SK-N-SH (cell line): ENCODE measurements around the gene POLE2. TPM values are rescaled to one million over a fixed set of nuclear protein-coding genes. Genes with fewer than 3 reads are reported as not detected.
"Not testable (repeated sequence)": the region's sequence is repeated elsewhere in the genome, so short reads cannot be mapped to it uniquely, and the experiment has no call there.

Experiments
- CTCF ChIA-PET: fragments of 300-600, 350-600 bp; formaldehyde crosslinking; extraction: SDS; loops from one replicate; lab custom pipeline; 2021; lab: Yijun Ruan, JAX
- POLR2A ChIA-PET: fragments of 350-600 bp; sonication (Branson Sonifier 250); formaldehyde crosslinking; extraction: SDS; loops from one replicate; lab custom pipeline; 2020; ENCODE audit warnings: antibody characterized with exemption, inconsistent platforms; lab: Yijun Ruan, JAX
- DNase-seq: peaks from one replicate; pipeline ENCODE4 v3.0.0; 2012
- H2AFZ ChIP-seq: fragments of 200-600 bp; sonication (generic); 2 replicates; pipeline ENCODE4 v1.8.1; 2016; ENCODE audit warnings: antibody characterized with exemption, mild to moderate bottlenecking, low read depth
- H3F3A ChIP-seq: fragments of 200-600 bp; sonication (generic); replicated peaks from 2 replicates; pipeline ENCODE3; 2016; ENCODE audit warnings: antibody characterized with exemption, mild to moderate bottlenecking; ENCODE audit not compliant: insufficient read depth
- H3K27ac ChIP-seq, 2 experiments: fragments of 200-500 bp in 1 of 2; fragments of 200-600 bp in 1 of 2; sonication (Bioruptor generic) in 1 of 2; sonication (generic), shearing (Covaris generic) in 1 of 2; 2 replicates each; pipeline versions ENCODE4 v1.5.1 to v1.6.1; 2014 to 2016; ENCODE audit warnings: low read depth in 2 of 2, inconsistent platforms in 1 of 2, low read length in 1 of 2, mild to moderate bottlenecking in 1 of 2, mixed read lengths in 1 of 2
- H3K27me3 ChIP-seq: fragments of 200-600 bp; sonication (generic), shearing (Covaris generic); 2 replicates; pipeline ENCODE4 v1.6.1; 2016; ENCODE audit warnings: mixed run types; ENCODE audit not compliant: insufficient read depth
- H3K36me3 ChIP-seq, 2 experiments: fragments of 200-500 bp in 1 of 2; fragments of 200-600 bp in 1 of 2; sonication (Bioruptor generic) in 1 of 2; sonication (generic) in 1 of 2; replicated peaks in 1 of 2; 2 replicates each; pipeline versions ENCODE3 to v1.5.1; 2014 to 2016; ENCODE audit warnings: low read length in 1 of 2, mild to moderate bottlenecking in 1 of 2; ENCODE audit not compliant: insufficient read depth in 2 of 2, control insufficient read depth in 1 of 2
- H3K4me1 ChIP-seq, 2 experiments: fragments of 200-500 bp in 1 of 2; fragments of 200-600 bp in 1 of 2; sonication (Bioruptor generic) in 1 of 2; sonication (generic), shearing (Covaris generic) in 1 of 2; 2 replicates each; pipeline versions ENCODE4 v1.5.1 to v1.6.1; 2014 to 2016; ENCODE audit warnings: low read depth in 1 of 2, low read length in 1 of 2, mixed run types in 1 of 2; ENCODE audit not compliant: insufficient read depth in 2 of 2, control insufficient read depth in 1 of 2
- H3K4me2 ChIP-seq: fragments of 200-600 bp; sonication (generic), shearing (Covaris generic); 2 replicates; pipeline ENCODE4 v1.6.1; 2017; ENCODE audit warnings: mixed run types
- H3K4me3 ChIP-seq, 2 experiments: fragments of 200-500 bp in 1 of 2; fragments of 200-600 bp in 1 of 2; sonication (Bioruptor generic) in 1 of 2; sonication (generic), shearing (Covaris generic) in 1 of 2; 2 replicates each; pipeline versions ENCODE4 v1.5.1 to v1.8.1; 2014 to 2016; ENCODE audit warnings: low read depth in 2 of 2, inconsistent platforms in 1 of 2, low read length in 1 of 2, mild to moderate bottlenecking in 1 of 2, mixed read lengths in 1 of 2, moderate library complexity in 1 of 2
- H3K79me2 ChIP-seq: fragments of 200-600 bp; sonication (generic); 2 replicates; pipeline ENCODE4 v1.8.1; 2017; ENCODE audit warnings: mild to moderate bottlenecking; ENCODE audit not compliant: insufficient read depth
- H3K9ac ChIP-seq: fragments of 200-600 bp; sonication (generic); 2 replicates; pipeline ENCODE4 v1.6.1; 2017; ENCODE audit warnings: mixed run types
- H3K9me2 ChIP-seq: fragments of 200-600 bp; sonication (generic); 2 replicates; pipeline ENCODE4 v1.6.1; 2017; ENCODE audit warnings: mixed run types
- H3K9me3 ChIP-seq: fragments of 200-600 bp; sonication (generic); 2 replicates; pipeline ENCODE4 v1.6.1; 2017; ENCODE audit warnings: mixed run types, mild to moderate bottlenecking, moderate library complexity
- H4K20me1 ChIP-seq: fragments of 200-600 bp; sonication (generic); 2 replicates; pipeline ENCODE4 v1.6.1; 2017; ENCODE audit warnings: mild to moderate bottlenecking, mixed run types; ENCODE audit not compliant: insufficient read depth
- EP300 ChIP-seq, 2 experiments: IDR thresholded peaks; 2 replicates each; pipeline versions ENCODE4 v1.4.0 to v1.6.1; 2012; ENCODE audit warnings: borderline replicate concordance in 1 of 2, low read depth in 1 of 2, low read length in 1 of 2
- EZH2phosphoT487 ChIP-seq: fragments of 200-600 bp; sonication (generic); IDR thresholded peaks from 2 replicates; pipeline ENCODE4 v1.6.1; 2017; ENCODE audit warnings: low read depth, mixed run types, mild to moderate bottlenecking, antibody characterized with exemption, moderate library complexity, borderline replicate concordance
- FOSL2 ChIP-seq: IDR thresholded peaks from 2 replicates; pipeline ENCODE4 v1.4.0; 2012; ENCODE audit warnings: low read depth, mild to moderate bottlenecking, moderate library complexity, borderline replicate concordance
- FOXJ3 ChIP-seq: sonication (generic); formaldehyde crosslinking; IDR thresholded peaks from 2 replicates; pipeline ENCODE4 v1.5.1; 2020; ENCODE audit warnings: mild to moderate bottlenecking, missing genetic modification reagents
- GATA2 ChIP-seq: sonication (generic); formaldehyde crosslinking; IDR thresholded peaks from 2 replicates; pipeline ENCODE4 v1.5.0; 2020; ENCODE audit warnings: mild to moderate bottlenecking, missing genetic modification reagents
- IRF3 ChIP-seq: fragments of 150-350 bp; IDR thresholded peaks from 2 replicates; pipeline ENCODE4 v1.6.1; 2016; ENCODE audit warnings: mild to moderate bottlenecking, low read depth, low read length
- NFIC ChIP-seq: IDR thresholded peaks from 2 replicates; pipeline ENCODE4 v1.4.0; 2012; ENCODE audit warnings: borderline replicate concordance
- REST ChIP-seq: IDR thresholded peaks from 2 replicates; pipeline ENCODE4 v1.6.1; 2012; ENCODE audit warnings: mild to moderate bottlenecking, low read depth, low read length, moderate library complexity
- RFX5 ChIP-seq: IDR thresholded peaks from 2 replicates; pipeline ENCODE4 v1.6.1; 2012; ENCODE audit warnings: mild to moderate bottlenecking, improper control_type of control experiment, low read length
- RXRA ChIP-seq: IDR thresholded peaks from 2 replicates; pipeline ENCODE4 v1.4.0; 2012; ENCODE audit warnings: low read depth, mild to moderate bottlenecking, borderline replicate concordance
- TAF1 ChIP-seq: IDR thresholded peaks from 2 replicates; pipeline ENCODE4 v1.6.1; 2012; ENCODE audit warnings: low read depth, mild to moderate bottlenecking, low read length, moderate library complexity, borderline replicate concordance
- TCF12 ChIP-seq: IDR thresholded peaks from 2 replicates; pipeline ENCODE4 v1.4.0; 2012
- USF1 ChIP-seq: IDR thresholded peaks from 2 replicates; pipeline ENCODE4 v1.4.0; 2012; ENCODE audit warnings: low read depth, borderline replicate concordance
- USF2 ChIP-seq: fragments of 150-350 bp; IDR thresholded peaks from 2 replicates; pipeline ENCODE4 v1.6.1; 2017; ENCODE audit warnings: antibody characterized with exemption, low read length, low read depth, borderline replicate concordance
- ZBTB33 ChIP-seq: IDR thresholded peaks from 2 replicates; pipeline ENCODE4 v1.4.0; 2012; ENCODE audit warnings: low read depth, borderline replicate concordance
- WGBS: methylation state at CpG from one replicate; pipeline ENCODE4 v1.1.6; 2017; ENCODE audit warnings: low lambda C conversion rate; 5-methylcytosine and 5-hydroxymethylcytosine counted together
- polyA plus RNA-seq, 3 experiments: library from polyadenylated mRNA; depleted of rRNA; stranded (reverse); fragments of >200 nt; gene quantifications; 2 replicates each; pipeline ENCODE4 v1.2.3, GENCODE V29; 2012

POLE2 gene
- polyA plus RNA-seq, 1 of the 3 experiments (the other 2 are of a cell fraction) = 8.5 TPM

- DNase-seq = no peak
- WGBS = 89% methylated on average over 5 of the region's 5 CpGs
- no peak overlapping the region for H2AFZ ChIP-seq
- H4K20me1 ChIP-seq = no peaks in the 10 kb centered on the region
- ChIA-PET CTCF (interaction anchor here (0.6 kb wide), 1 partner anchor 140 kb away, joined by 3 read pairs; no protein-coding TSS in a partner anchor), POLR2A (no interaction called here)
- H3K36me3 ChIP-seq = no peaks in the 10 kb centered on the region
- H3F3A ChIP-seq = no peaks in the 10 kb centered on the region
- no peak overlapping the region for H3K4me3 ChIP-seq
- H3K9me3 ChIP-seq = no peaks in the 10 kb centered on the region
- H3K9ac ChIP-seq = no peak overlapping the region
- TF ChIP-seq GATA2 (CRISPR knock-in tag) (no peak), REST (no peak), RFX5 (no peak), FOSL2 (no peak), EZH2phosphoT487 (no peak), USF2 (no peak), ZBTB33 (no peak), NFIC (no peak), IRF3 (no peak), TCF12 (no peak), USF1 (no peak), RXRA (no peak), TAF1 (no peak), EP300 (IDR thresholded peaks at IDR 0.05; ENCODE audit: borderline replicate concordance in 1 of 2, low read depth in 1 of 2, low read length in 1 of 2) (no peak), FOXJ3 (CRISPR knock-in tag) (no peak)
- H3K27ac ChIP-seq = no peak overlapping the region
- H3K79me2 ChIP-seq = no peaks in the 10 kb centered on the region
- no peaks in the 10 kb centered on the region for H3K27me3 ChIP-seq
- no peak overlapping the region for H3K4me2 ChIP-seq
- H3K9me2 ChIP-seq = no peaks in the 10 kb centered on the region
- no peaks in the 10 kb centered on the region for H3K4me1 ChIP-seq
Observed at GRCh38 chr14:49727171-49727570, 39.2 kb upstream of the POLE2 start.

- POLR2A ChIA-PET, H3K4me2 ChIP-seq, H3K27ac ChIP-seq, H3K9me2 ChIP-seq, H3K9me3 ChIP-seq, H3F3A ChIP-seq, H3K27me3 ChIP-seq, H4K20me1 ChIP-seq, H3K36me3 ChIP-seq, CTCF ChIA-PET, H3K9ac ChIP-seq, H2AFZ ChIP-seq, DNase-seq, H3K4me1 ChIP-seq, H3K79me2 ChIP-seq, H3K4me3 ChIP-seq: not testable (repeated sequence)
- WGBS = 76% methylated on average over 9 of the region's 9 CpGs
Observed at GRCh38 chr14:49721733-49722435, 33.9 kb upstream of the POLE2 start.
